Brain pericyte (primary cell): ENCODE results near the gene JHY.

ENCODE experiments used
- DNase-seq: peaks from one replicate; pipeline ENCODE4 v3.0.0-alpha.2; 2012; ENCODE audit warnings: low read depth, low spot score

The JHY gene

DNA sequence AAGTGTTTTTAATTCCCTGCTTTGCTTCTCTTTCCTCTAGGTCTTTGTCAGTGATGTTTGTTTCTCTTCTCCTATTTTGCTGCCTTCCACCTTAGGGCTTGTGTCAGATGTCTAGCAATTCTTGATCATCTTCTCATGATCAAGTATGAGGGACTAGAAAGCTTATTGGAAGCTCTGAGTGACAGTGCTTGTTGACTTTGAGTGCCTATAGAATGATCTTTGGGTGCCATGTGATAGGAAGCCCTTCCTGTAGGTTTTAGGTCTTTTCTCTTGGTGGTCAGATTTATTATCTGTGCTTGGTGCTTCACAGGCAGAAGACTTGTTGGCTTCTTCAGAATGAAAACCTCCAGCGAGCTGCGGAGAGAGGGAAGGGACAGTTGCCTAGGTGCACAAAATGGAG, 56.0 kb downstream of the JHY start:
- no peak for DNase-seq

DNA sequence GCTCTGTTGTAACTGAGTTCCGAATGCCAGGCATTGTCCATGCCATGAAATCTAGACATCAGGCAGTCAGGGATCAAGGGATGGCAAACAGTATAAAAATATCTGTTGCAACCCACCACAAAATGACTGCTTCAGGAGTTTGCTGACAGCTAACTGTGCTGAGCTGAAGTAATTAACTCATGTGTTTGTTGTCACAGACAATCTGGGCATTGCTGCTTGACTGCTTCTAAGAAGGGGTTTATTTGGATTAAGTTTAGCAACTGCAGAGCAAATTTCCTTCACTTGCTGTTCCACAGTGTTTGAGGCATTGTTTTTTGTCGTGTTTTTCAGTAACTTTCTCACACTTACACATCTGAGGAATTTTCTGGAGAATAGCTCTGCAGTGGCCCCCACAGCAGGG, 68.7 kb downstream of the JHY start:
- no peak for DNase-seq

DNA sequence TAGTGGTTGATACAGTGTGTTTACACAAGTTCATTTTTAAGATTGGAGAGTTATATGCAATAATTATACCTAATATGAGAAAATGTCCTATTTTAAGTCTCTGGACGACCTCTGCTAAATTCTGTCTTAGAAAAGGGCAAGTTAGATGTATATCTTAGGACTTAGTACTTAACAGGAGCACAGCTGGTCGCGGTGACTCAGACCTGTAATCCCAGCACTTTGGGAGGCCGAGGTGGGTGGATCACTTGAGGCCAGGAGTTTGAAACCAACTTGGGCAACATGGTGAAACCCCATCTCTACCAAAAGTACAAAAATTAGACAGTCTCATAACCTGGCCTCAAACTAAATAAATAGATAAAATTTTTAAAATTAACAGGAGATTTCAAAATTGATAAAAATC, 71.9 kb downstream of the JHY start:
- no peak for DNase-seq

DNA sequence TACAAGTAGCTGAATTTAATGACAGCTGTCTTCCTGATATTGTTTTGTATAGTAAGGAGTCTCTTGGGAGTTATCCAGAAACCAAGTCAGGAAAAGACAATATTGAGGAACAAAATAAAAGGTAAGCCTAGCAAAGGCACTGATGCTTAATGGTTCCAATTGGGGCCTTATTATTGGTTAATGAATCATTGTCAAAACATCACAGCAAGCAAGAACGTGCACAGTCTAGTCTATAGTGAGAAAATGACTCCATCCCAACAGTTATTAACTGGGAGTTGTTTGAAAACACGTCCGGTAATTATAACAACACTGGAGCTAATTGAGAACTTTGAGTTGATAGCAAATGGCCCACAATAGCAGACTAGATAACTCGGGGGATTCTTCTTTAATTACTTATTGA, 81.4 kb downstream of the JHY start:
- DNase-seq = no peak

DNA sequence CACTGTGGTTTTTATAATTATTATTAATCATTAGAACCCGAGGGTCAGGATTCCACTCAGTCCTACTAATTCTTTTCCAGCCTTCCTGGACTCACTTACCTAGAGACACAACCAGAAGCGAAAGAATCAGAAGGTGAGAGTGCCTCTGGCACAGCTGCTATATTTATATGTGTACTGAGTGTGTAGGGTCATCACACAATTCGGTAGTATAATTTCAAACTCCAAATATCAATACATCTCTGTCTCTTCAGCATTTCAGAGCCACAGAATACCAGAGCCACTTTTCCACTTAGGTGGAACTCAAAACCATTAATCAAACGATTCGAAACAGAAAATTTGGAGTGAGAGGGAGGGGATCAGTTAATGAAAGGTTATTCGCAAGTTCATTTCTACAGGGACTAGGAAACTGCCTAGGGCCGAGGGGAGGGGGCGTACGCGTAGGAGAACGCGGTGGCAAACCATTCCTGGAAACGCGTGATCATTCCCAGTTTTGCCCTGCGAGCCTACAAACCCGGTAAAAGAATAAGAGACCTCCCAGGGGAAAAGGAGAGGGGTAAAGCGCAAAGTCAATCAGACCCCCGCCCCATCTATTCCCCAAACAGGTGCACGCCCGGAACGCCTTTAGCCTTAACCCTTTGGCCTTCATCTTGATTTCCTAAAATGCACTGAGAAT, 93.6 kb downstream of the JHY start:
- no peak for DNase-seq

- no peak for DNase-seq
Observed at GRCh38 chr11:122976734-122977469, 94.3 kb downstream of the JHY start.

DNA sequence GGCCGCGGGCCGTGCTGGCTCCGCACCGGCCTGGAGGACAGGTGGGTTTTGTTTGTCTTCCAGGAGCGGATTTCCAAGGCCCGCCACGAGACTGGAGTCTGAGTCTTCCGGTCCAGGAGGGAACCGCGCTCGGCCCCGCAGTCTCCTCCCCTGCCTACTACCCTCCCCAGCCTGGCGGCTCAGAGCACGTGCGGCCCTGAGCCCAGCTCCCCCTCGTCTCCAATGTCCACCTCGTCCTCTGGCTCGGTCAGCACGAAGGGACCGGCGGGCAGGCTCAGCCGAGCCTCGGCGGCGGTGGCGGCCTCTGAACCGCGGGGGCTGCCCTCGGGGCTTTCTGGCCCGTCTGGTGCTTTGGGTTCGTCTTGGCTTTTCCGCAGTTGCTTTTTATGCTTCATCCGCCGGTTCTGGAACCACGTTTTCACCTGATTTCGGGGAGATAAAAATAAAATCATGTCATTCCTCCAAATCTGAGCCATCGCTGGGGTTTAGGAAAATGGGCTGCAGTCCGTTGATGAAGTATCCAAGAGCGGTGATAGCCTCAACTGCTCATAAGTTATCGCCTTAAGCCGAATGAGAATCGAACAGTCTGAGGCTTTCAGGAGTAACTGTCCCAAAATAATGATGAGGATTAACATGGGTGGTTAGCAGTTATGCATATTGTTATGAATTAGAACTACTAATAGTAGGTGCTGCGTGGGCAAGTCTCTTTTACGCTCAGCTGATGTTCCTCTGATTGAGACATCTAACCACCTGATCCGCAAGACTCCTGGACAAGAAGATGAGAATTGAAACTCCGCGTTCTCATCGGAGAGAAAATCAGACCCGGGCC, 95.1 kb downstream of the JHY start:
- no peak for DNase-seq

- DNase-seq = no peak
Observed at GRCh38 chr11:122978299-122978620, 95.7 kb downstream of the JHY start.

DNA sequence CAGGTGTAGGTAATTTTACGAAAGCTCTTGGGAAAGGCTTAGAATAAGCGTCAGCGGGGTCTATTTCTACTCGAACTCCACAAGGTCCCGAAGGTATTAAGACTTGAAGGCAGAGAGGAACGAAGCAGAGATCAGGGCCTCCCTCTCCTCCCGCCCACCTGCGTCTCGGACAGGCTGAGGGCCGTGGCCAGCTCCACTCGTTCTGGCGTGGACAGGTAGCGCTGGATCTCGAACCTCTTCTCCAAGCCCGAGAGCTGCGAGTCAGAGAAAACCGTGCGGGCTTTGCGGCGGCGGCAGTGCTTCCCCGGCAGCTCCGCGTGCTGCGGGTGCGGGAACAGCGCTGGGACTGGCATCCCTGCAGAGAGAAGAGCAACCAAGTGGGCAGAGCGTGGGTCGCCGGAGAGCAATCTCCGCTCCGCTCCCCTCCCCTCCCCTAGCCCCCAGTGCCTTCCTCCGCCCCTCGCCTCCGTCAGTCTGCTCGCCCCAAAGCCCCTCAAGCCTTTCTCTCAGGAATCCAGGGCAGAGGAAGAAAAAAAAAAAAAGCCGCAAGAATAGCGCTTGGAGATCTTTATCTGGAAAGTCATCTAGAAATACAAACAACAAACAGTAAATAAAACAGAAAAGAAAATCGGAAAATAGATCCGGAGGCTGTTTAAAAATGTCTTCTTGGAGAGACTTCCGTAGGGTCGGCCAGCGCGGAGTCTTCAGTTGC, 96.7 kb downstream of the JHY start:
- no peak for DNase-seq

DNA sequence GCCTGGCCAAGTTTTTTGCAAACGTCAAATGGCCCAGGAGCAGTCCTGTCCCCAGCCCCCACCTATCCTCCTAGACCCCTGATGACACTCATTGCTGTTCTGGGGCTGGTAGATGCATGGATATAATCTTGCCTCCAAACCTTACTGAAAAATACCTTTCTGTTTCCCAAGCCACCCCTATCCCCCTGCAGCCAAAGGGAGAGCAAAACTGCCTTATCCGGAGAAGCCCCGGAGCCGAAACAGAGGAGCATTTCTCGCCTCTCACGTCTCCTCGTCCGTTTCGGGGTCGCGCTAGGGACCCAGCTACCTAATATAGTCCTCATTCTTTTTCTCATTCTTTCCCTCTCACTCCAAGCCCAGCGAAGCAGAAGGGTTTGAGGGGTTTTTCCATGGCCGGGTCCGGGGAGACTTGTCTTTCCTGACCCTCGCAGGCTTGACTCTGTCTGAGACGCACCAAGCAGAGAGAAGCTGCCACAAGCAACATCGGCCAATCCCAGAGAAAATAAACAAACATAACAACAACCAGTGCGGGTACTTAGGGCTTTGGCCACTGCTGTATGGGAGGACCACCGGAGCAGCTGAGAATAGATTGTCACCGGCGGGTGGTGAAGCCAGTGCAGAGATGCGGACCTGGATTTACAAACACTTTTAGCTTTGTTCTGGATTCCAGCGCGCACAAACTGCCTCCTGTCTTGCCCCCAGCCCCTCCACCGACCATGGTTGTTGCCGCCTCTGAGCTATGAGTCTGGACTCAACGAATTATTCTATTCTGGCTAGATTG, 97.4 kb downstream of the JHY start:
- no peak for DNase-seq

DNA sequence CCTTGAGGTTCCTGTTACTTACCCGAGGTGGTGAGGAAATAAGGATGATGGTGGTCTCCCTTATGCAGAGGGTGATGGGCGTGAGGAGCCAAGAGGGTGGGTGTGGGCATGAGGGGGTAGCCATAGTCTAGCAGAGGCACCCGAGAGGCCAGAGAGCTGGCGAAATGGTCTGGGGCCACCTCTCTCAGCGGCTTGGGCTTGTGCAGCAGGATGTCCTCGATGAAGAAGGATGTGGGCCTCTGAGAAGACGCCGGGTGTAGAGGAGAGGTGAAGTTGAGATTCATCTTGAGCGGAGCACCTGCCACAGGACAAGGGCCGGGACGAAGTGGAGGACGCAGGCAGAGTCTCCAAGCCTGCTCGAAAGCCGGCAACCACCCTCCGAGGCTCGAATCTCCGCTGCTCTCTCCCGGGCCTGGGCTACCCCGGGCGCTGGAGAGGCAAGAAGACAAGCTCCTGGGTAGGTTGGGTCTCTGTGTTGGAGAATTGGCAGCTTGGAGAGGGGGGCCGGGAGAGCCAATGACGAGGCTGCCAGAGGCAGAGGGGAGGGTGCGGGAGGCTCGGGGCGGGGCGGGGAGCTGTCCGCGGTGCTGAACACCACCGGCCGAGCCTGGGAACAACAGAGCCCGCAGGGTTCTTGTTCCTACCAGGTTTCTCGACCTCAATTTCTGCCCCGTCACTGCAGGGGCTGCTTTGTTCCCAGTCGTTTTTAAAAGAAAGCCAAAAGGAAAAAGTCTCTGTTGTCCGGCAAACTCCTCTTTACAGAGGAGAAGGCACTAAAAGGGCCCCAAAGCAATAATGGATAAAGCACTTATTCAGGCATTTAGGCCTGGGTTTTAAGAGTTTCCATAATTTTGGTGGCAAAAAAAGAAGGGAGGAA, 99.1 kb downstream of the JHY start, which contains the start of gene BSX:
Gene BSX (minus strand): TSS at position 447 of the 877 bp plus-strand sequence. CDS start 163 bp downstream, at position 284.
- DNase-seq = no peak

DNA sequence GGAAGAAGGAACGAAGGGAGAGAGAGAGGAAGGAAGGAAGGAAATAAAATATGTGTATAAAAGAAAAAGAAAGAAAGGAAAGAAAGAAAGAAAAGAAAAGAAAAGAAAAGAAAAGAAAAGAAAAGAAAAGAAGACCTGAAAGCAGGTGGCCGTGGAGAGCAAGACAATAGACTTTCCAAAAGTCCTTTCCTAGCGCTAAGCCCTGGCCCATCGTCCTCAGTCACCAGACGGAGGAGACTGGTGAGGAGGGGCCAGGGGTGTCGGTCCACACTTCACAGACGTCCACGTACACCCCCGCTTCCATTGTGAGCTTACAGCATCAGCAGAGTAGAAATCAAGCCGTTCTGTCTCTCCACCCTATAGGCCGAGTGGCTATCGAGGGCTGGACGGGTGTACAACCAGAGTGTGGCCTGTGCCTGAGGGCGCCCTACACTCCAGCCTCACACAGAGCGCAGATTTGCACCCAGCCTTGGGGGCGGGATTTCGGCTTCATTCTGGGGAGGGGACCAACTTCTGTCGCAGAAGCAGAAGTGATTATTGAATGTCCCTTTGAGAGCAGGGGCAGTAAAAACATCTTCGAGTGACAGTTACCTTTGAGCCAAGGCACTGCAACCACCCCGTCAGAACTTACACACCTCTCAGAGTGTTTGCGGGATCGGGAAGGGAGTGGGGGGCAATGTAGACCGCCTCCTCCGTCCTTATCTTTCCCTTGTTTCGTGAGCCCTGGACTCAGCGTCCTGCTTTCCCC, 101.1 kb downstream of the JHY start:
- no peak for DNase-seq

- no peak for DNase-seq
Observed at GRCh38 chr11:122984186-122985011, 101.8 kb downstream of the JHY start.

- no peak for DNase-seq
Observed at GRCh38 chr11:122995526-122995925, 113.0 kb downstream of the JHY start.

- DNase-seq = no peak
Observed at GRCh38 chr11:122998727-122999366, 116.3 kb downstream of the JHY start.

GRCh38 chr11:123000721-123001120, 118.2 kb downstream of the JHY start:
- DNase-seq = no peak

DNA sequence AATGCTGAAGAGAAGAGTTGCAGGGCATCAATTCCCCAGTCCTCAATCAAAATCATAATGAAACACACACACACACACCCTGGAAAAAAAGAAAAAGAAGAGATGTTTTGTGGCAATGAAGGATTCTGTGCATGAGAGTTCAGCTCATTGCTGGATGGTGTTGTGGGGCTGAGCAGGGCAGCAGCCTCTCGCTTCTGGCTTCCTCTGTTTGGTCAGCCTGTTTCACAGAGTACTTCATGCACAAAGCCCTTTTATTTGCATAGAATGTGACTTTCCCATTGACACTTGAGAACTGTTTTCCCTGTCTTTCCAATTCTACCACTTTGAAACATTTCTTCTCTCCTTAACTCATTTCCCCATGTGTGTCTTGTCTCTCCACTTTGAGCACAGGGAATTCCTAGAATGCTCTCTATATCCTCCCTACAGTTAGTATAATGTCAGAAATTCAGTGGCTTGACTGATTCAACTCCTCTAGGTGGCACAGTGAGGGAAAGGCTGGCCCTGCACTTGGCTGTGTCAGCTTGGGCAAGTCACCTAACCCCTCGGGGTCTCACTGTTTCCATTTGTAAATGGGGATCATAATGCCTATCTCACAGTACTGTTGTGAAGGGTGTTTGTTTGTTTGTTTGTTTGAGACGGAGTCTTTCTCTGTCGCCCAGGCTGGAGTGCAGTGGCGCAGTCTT, 124.4 kb downstream of the JHY start:
- DNase-seq = no peak
